Measurements from ENCODE around the gene HBE1.

Gene HBE1

GRCh38 chr11:5235364-5236095 lies 34.2 kb downstream of the HBE1 start:
- DNase-seq (ENCODE audit: low read depth in 1 of 2, low spot score in 1 of 2) = no peak

GRCh38 chr11:5234381-5234834 lies 35.3 kb downstream of the HBE1 start, which contains the start of gene HBD:
Gene HBD (minus strand): TSS chr11:5234483. CDS start chr11:5234433, 50 bp downstream.
- DNase-seq (ENCODE audit: low read depth in 1 of 2, low spot score in 1 of 2) = no peak

- no peak for DNase-seq (ENCODE audit: low read depth in 1 of 2, low spot score in 1 of 2)
These were observed 36.4 kb downstream of the HBE1 start for GRCh38 chr11:5233307-5233706.

GRCh38 chr11:5232821-5233220 lies 36.9 kb downstream of the HBE1 start:
- DNase-seq (ENCODE audit: low read depth in 1 of 2, low spot score in 1 of 2) = no peak

GRCh38 chr11:5232176-5232575 lies 37.6 kb downstream of the HBE1 start:
- no peak for DNase-seq (ENCODE audit: low read depth in 1 of 2, low spot score in 1 of 2)

- DNase-seq (ENCODE audit: low read depth in 1 of 2, low spot score in 1 of 2) = no peak
These were observed 38.6 kb downstream of the HBE1 start for GRCh38 chr11:5231111-5231510.

GRCh38 chr11:5230266-5230665 lies 39.5 kb downstream of the HBE1 start:
- no peak for DNase-seq (ENCODE audit: low read depth in 1 of 2, low spot score in 1 of 2)

GRCh38 chr11:5229796-5230195 lies 39.9 kb downstream of the HBE1 start:
- no peak for DNase-seq (ENCODE audit: low read depth in 1 of 2, low spot score in 1 of 2)

GRCh38 chr11:5229356-5229755 lies 40.4 kb downstream of the HBE1 start:
- DNase-seq (ENCODE audit: low read depth in 1 of 2, low spot score in 1 of 2) = no peak

GRCh38 chr11:5228124-5228523 lies 41.6 kb downstream of the HBE1 start:
- DNase-seq (ENCODE audit: low read depth in 1 of 2, low spot score in 1 of 2) = no peak

GRCh38 chr11:5227681-5228080 lies 42.1 kb downstream of the HBE1 start:
- DNase-seq (ENCODE audit: low read depth in 1 of 2, low spot score in 1 of 2) = no peak

- no peak for DNase-seq (ENCODE audit: low read depth in 1 of 2, low spot score in 1 of 2)
These were observed 42.9 kb downstream of the HBE1 start, which contains the start of gene HBB for GRCh38 chr11:5226732-5227310. Gene HBB (minus strand): TSS chr11:5227071. CDS start chr11:5227021, 50 bp downstream.

- DNase-seq (ENCODE audit: low read depth in 1 of 2, low spot score in 1 of 2) = no peak
These were observed 44.3 kb downstream of the HBE1 start for GRCh38 chr11:5225480-5225871.

GRCh38 chr11:5224538-5225479 lies 44.9 kb downstream of the HBE1 start:
- DNase-seq (ENCODE audit: low read depth in 1 of 2, low spot score in 1 of 2) = no peak

- no peak for DNase-seq (ENCODE audit: low read depth in 1 of 2, low spot score in 1 of 2)
These were observed 46.1 kb downstream of the HBE1 start for GRCh38 chr11:5223686-5224085.

GRCh38 chr11:5223146-5223545 lies 46.6 kb downstream of the HBE1 start:
- no peak for DNase-seq (ENCODE audit: low read depth in 1 of 2, low spot score in 1 of 2)
